HEK293 (cell line): ENCODE measurements around the gene COQ8B.

ENCODE experiments used
- ZNF169 ChIP-seq: fragments of 450-650 bp; formaldehyde crosslinking; IDR thresholded peaks from 2 replicates; pipeline ENCODE4 v1.5.1; 2016; ENCODE audit warnings: missing biosample characterization, missing genetic modification characterization
- ZNF248 ChIP-seq: fragments of 450-650 bp; formaldehyde crosslinking; IDR thresholded peaks from 2 replicates; pipeline ENCODE4 v1.5.1; 2017; ENCODE audit warnings: missing biosample characterization, missing genetic modification characterization
- ZNF629 ChIP-seq: fragments of 450-650 bp; formaldehyde crosslinking; IDR thresholded peaks from 2 replicates; pipeline ENCODE4 v1.5.1; 2017; ENCODE audit warnings: missing biosample characterization, missing genetic modification characterization

DNA sequence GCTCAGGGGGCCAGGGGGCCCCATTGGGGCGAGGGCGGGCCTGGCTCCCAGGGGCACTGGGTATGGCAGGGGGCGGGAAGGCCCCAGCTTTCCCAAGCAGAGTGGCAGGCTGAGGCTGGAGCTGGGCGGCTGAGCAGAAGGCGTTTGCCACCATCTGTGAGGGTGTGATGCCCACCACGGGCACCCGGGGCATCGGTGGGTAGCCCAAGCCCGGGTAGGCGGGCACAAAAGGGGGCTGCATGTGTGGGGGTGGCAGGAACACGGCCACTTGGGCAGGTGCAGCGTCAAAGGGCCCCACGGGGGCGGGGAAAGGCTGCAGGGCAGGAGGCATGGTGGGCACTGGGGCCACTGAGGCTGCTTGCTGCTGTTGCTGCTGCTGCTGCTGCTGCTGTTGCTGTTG is 49.1 kb downstream of the COQ8B start:
- TF ChIP-seq ZNF629 (tag by site-specific recombination), result no peak
- TF ChIP-seq ZNF169, result no peak
- TF ChIP-seq ZNF248 (tag by site-specific recombination), result no peak
